ENCODE measurements around the gene SH3GL2.
"Not testable (repeated sequence)": the region's sequence is repeated elsewhere in the genome, so short reads cannot be mapped to it uniquely, and the experiment has no call there.

SH3GL2 gene

DNA sequence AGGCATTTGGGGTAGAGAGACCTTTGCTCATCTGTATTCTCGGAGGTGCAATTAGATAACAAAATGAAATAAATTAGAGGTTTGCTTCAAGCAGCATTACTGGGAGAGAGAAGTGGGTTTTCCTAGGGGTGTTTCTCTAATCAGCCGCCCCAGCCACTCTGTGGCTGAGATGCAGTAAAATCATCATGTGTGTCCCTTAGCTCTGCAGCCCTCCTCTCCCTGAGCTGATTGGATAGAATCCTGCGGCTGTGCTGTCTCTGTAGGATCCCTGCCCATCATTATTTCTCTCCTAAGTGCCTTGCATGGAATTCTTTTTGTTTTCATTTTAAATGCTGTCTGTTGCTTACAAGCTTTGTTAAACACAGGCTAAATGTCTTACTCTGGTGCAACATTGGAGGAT is 171.4 kb downstream of the SH3GL2 start:
- Histone ChIP-seq H3K27me3 (ENCODE audit: insufficient read depth, low read length) (no peaks in the 10 kb centered on the region), H3K27ac (ENCODE audit: low read depth, low read length) (no peak overlapping the region), H3K4me3 (ENCODE audit: low read length) (no peak overlapping the region), H3K9me3 (ENCODE audit: insufficient read depth, low read depth, low read length) (no peaks in the 10 kb centered on the region), H3K4me1 (ENCODE audit: insufficient read depth, low read length) (no peaks in the 10 kb centered on the region), H3K36me3 (ENCODE audit: insufficient read depth, low read length) (no peaks in the 10 kb centered on the region), H3K9ac (ENCODE audit: low read depth, low read length) (no peak overlapping the region)
- 83% methylated on average over 3 of the region's 3 CpGs for WGBS

DNA sequence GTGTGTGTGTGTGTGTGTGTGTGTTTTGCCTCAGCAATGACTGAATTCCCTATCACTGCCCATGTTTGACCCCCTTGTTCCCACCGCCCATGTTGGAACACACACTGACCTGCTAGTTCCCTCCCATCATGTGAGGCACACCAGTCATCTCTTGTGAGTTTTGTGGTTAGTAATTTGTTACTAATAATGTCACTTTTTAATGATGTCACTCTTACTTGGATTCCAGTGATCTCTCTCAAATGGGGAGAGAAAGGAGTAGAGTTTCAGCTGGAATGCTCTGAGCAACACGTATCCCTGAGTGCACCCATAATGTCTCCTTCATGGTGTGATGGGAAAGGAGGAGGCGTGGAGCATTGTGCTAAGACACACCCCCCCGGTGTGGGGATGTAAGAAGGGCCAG is 172.6 kb downstream of the SH3GL2 start:
- no peaks in the 10 kb centered on the region for H3K4me1 ChIP-seq (ENCODE audit: insufficient read depth, low read length)
- 82% methylated on average over 4 of the region's 4 CpGs for WGBS
- no peak overlapping the region for H3K4me3 ChIP-seq (ENCODE audit: low read length)
- no peak overlapping the region for H3K27ac ChIP-seq (ENCODE audit: low read depth, low read length)
- H3K9me3 ChIP-seq (ENCODE audit: insufficient read depth, low read depth, low read length), result no peaks in the 10 kb centered on the region
- H3K9ac ChIP-seq (ENCODE audit: low read depth, low read length), result no peak overlapping the region
- H3K27me3 ChIP-seq (ENCODE audit: insufficient read depth, low read length), result no peaks in the 10 kb centered on the region
- H3K36me3 ChIP-seq (ENCODE audit: insufficient read depth, low read length), result no peaks in the 10 kb centered on the region

DNA sequence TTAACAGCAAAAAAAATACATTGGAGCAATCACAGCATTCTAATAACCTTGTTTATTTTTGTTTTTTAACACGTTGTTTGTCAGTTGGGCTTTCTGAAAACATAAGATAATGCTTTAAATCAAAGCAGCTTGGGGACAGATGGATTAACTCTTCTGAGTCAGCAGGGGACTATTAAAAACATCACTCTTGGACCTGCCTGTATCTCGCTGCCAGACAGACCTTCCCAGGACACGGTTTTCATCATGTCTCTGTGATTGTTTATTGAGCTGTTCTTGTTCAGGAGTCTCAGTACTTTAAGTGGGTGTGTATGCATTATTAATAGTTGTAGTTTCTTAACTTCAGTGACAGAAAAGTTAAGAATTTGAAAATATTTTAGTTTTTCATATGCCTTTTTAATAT is 173.2 kb downstream of the SH3GL2 start:
- no peak overlapping the region for H3K9ac ChIP-seq (ENCODE audit: low read depth, low read length)
- no peaks in the 10 kb centered on the region for H3K9me3 ChIP-seq (ENCODE audit: insufficient read depth, low read depth, low read length)
- 86% methylated on average over 3 of the region's 3 CpGs for WGBS
- H3K36me3 ChIP-seq (ENCODE audit: insufficient read depth, low read length), result no peaks in the 10 kb centered on the region
- no peak overlapping the region for H3K27ac ChIP-seq (ENCODE audit: low read depth, low read length)
- no peaks in the 10 kb centered on the region for H3K4me1 ChIP-seq (ENCODE audit: insufficient read depth, low read length)
- H3K27me3 ChIP-seq (ENCODE audit: insufficient read depth, low read length), result no peaks in the 10 kb centered on the region
- no peak overlapping the region for H3K4me3 ChIP-seq (ENCODE audit: low read length)

DNA sequence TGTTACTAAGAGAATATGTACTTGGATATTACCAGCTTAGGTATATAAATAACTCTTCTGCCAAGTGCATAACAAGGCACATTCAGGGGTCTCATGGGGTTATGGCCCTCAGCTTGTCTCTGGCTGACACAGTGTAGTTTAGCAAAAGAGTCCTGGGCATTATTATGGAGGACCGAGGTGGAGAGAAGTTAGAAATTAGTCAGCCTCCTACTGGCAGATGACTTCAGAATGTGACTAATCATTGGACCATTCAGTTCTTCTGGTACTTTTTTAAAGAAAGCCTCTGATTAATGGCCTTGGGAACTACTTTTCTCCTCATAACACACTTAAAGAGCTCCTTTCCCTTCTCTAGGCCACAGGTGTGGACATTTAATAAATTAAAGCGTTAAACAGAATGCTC is 178.9 kb downstream of the SH3GL2 start:
- Histone ChIP-seq H3K4me3 (ENCODE audit: low read length) (no peak overlapping the region), H3K36me3 (ENCODE audit: insufficient read depth, low read length) (no peaks in the 10 kb centered on the region), H3K9ac (ENCODE audit: low read depth, low read length) (no peak overlapping the region), H3K27me3 (ENCODE audit: insufficient read depth, low read length) (no peaks in the 10 kb centered on the region), H3K27ac (ENCODE audit: low read depth, low read length) (no peak overlapping the region), H3K4me1 (ENCODE audit: insufficient read depth, low read length) (no peaks in the 10 kb centered on the region), H3K9me3 (ENCODE audit: insufficient read depth, low read depth, low read length) (no peaks in the 10 kb centered on the region)
- WGBS, result 86% methylated on average over 2 of the region's 2 CpGs

DNA sequence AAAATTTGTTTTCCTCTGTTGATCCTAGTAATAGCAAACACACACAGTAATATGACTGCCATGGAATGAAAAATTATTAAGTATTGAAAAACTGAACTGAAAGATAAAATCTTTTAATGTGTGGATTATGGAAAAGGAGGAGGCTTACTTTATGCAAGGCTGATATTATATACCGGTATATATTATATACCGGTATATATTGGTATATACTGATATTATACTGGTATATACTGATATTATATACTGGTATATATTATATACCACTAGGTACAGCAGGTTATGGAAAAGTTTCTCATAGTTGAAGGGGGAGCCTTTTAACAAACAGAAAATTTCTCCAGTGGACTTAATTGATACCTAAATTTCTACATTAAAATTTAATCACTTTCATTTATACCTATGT is 181.4 kb downstream of the SH3GL2 start:
- Histone ChIP-seq H3K9me3 (ENCODE audit: insufficient read depth, low read depth, low read length) (no peaks in the 10 kb centered on the region), H3K9ac (ENCODE audit: low read depth, low read length) (no peak overlapping the region), H3K4me1 (ENCODE audit: insufficient read depth, low read length) (no peaks in the 10 kb centered on the region), H3K4me3 (ENCODE audit: low read length) (no peak overlapping the region), H3K36me3 (ENCODE audit: insufficient read depth, low read length) (no peaks in the 10 kb centered on the region), H3K27ac (ENCODE audit: low read depth, low read length) (no peak overlapping the region), H3K27me3 (ENCODE audit: insufficient read depth, low read length) (no peaks in the 10 kb centered on the region)
- WGBS, result no CpG with 5 or more reads among the region's 2 CpGs

DNA sequence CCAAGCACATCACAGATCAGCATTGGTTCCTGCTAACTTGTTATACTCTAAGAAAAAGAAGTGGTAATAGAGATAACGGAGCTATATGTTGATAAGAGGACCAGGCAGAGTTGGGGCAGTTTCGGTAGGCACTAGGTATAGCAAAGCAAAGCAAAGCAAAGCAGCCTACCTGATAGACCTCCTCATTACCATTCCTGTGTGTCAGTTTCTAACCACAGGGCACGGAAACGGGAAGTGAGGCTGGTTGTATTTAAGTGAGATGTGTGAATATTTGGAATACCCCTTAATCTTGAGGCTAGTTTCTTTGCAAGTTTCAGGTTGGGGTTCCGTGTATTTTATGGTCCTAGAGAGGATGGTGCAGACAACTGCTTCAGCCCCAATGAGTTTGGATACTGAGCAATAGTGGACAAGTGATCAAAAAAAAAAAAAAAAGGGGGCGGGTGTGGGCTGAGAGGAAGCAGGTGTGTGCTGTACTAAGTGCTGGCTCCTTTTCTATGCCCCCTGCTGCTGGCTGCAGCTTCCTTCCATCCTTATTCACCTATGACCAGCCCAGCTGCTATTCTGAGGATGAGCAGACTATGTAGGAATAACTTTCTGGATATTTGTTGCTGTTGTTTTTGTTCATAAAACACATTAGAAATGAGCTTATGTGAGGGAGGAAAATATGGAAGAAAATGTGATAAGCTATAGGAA is 183.3 kb downstream of the SH3GL2 start:
- H3K4me1 ChIP-seq (ENCODE audit: insufficient read depth, low read length), result no peaks in the 10 kb centered on the region
- H3K4me3 ChIP-seq (ENCODE audit: low read length), result no peak overlapping the region
- 76% methylated on average over 5 of the region's 6 CpGs for WGBS
- H3K36me3 ChIP-seq (ENCODE audit: insufficient read depth, low read length), result no peaks in the 10 kb centered on the region
- H3K9ac ChIP-seq (ENCODE audit: low read depth, low read length), result no peak overlapping the region
- no peak overlapping the region for H3K27ac ChIP-seq (ENCODE audit: low read depth, low read length)
- no peaks in the 10 kb centered on the region for H3K27me3 ChIP-seq (ENCODE audit: insufficient read depth, low read length)
- no peaks in the 10 kb centered on the region for H3K9me3 ChIP-seq (ENCODE audit: insufficient read depth, low read depth, low read length)

DNA sequence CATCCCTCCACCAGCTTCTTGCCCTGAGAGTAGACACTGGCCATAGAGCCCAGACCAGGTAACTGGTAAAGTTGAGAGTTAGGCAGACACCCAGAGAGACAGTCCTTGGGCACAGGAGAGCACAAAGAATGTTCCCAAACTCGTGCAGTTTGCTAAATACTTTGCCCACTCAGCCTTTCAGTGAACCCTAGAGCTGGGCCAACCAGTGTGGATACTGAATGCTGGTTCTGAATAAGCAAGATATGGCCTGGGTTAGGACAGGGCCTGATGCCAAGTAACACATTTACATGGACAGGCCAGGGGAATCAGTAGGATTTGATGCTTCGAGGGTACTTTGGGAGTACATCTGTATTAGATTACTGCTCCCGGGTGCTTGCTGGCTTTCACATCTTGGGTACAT is 185.4 kb downstream of the SH3GL2 start:
- no peak overlapping the region for H3K27ac ChIP-seq (ENCODE audit: low read depth, low read length)
- no peaks in the 10 kb centered on the region for H3K36me3 ChIP-seq (ENCODE audit: insufficient read depth, low read length)
- H3K9me3 ChIP-seq (ENCODE audit: insufficient read depth, low read depth, low read length), result no peaks in the 10 kb centered on the region
- WGBS, result 86% methylated on average over 2 of the region's 3 CpGs
- H3K9ac ChIP-seq (ENCODE audit: low read depth, low read length), result no peak overlapping the region
- no peak overlapping the region for H3K4me3 ChIP-seq (ENCODE audit: low read length)
- no peaks in the 10 kb centered on the region for H3K4me1 ChIP-seq (ENCODE audit: insufficient read depth, low read length)
- H3K27me3 ChIP-seq (ENCODE audit: insufficient read depth, low read length), result no peaks in the 10 kb centered on the region

DNA sequence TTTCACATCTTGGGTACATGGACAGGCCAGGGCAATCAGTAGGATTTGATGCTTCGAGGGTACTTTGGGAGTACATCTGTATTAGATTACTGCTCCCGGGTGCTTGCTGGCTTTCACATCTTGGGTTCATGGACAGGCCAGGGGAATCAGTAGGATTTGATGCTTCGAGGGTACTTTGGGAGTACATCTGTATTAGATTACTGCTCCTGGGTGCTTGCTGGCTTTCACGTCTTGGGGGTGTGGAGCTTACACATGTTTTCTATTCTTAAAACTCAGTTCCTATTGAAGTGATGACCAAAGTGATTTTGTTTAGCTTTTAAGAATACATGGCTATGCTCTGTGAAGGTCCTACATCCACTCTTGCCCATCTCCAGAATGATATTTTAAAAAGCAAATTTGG is 186.3 kb downstream of the SH3GL2 start:
- H3K36me3 ChIP-seq (ENCODE audit: insufficient read depth, low read length); H3K9me3 ChIP-seq (ENCODE audit: insufficient read depth, low read depth, low read length); H3K4me1 ChIP-seq (ENCODE audit: insufficient read depth, low read length); H3K4me3 ChIP-seq (ENCODE audit: low read length); H3K27me3 ChIP-seq (ENCODE audit: insufficient read depth, low read length); H3K27ac ChIP-seq (ENCODE audit: low read depth, low read length); H3K9ac ChIP-seq (ENCODE audit: low read depth, low read length): not testable (repeated sequence)
- 91% methylated on average over 4 of the region's 4 CpGs for WGBS

DNA sequence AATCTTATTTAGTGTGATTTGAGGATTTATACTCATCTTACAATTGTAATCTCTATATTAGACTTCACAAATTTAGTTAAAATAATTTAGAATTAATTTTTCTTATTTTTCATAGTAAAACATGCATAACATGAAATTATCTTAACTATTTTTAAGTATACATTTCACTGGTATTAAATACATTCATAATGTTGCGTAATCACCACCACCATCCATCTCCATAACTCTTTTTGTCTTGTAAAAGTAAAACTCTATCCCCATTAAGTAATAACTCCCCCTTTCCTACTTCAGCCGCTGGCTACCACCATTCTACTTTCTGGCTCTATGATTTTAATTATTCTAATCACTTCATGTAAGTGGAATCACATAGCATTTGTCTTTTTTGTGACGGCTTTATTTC is 193.4 kb downstream of the SH3GL2 start:
- H3K27me3 ChIP-seq (ENCODE audit: insufficient read depth, low read length), result no peaks in the 10 kb centered on the region
- 88% methylated on average over 3 of the region's 3 CpGs for WGBS
- no peaks in the 10 kb centered on the region for H3K9me3 ChIP-seq (ENCODE audit: insufficient read depth, low read depth, low read length)
- no peak overlapping the region for H3K27ac ChIP-seq (ENCODE audit: low read depth, low read length)
- H3K4me3 ChIP-seq (ENCODE audit: low read length), result no peak overlapping the region
- no peaks in the 10 kb centered on the region for H3K36me3 ChIP-seq (ENCODE audit: insufficient read depth, low read length)
- H3K4me1 ChIP-seq (ENCODE audit: insufficient read depth, low read length), result no peaks in the 10 kb centered on the region
- no peak overlapping the region for H3K9ac ChIP-seq (ENCODE audit: low read depth, low read length)

DNA sequence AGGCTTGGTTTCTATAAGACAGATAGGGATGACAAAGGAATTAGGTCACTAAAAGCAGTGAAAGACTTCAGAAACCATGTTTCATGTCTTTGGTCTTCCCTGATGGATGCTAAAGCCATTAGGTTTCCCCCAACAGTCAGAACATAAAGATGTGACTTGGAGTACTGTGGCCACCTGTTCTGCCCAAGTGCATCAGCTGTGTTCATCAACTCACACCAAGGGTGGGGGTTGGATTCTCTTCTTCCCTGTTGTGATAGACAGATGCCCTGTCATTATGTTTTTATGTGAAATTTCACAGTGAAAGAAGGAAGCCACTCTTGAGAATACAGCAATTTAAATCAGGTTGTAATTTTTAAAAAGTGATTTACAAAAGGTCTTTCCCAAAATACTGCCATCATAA is 196.8 kb downstream of the SH3GL2 start:
- Histone ChIP-seq H3K4me1 (ENCODE audit: insufficient read depth, low read length) (no peaks in the 10 kb centered on the region), H3K27me3 (ENCODE audit: insufficient read depth, low read length) (no peaks in the 10 kb centered on the region), H3K9me3 (ENCODE audit: insufficient read depth, low read depth, low read length) (no peaks in the 10 kb centered on the region), H3K27ac (ENCODE audit: low read depth, low read length) (no peak overlapping the region), H3K36me3 (ENCODE audit: insufficient read depth, low read length) (no peaks in the 10 kb centered on the region), H3K9ac (ENCODE audit: low read depth, low read length) (no peak overlapping the region), H3K4me3 (ENCODE audit: low read length) (no peak overlapping the region)

DNA sequence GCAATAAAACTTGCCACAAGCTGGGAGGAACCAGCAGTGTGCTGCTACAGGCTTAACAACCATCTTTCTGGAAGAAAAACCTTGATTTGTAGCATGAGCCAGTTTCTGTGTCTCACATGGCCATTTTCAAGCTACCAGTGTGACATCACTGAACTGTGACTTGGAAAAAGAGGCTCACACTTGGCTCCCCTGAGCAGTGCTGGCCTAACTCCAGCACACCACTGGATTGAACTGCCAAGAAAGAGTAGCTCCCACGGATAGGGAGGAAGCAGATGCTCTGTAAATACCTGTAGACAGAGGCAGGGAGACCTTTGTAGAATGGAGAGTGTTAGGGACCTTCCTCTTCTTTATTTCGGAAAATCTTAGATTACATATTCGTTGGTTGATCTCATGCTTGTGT is 197.9 kb downstream of the SH3GL2 start:
- Histone ChIP-seq H3K4me3 (ENCODE audit: low read length) (no peak overlapping the region), H3K9me3 (ENCODE audit: insufficient read depth, low read depth, low read length) (no peaks in the 10 kb centered on the region), H3K27ac (ENCODE audit: low read depth, low read length) (no peak overlapping the region), H3K4me1 (ENCODE audit: insufficient read depth, low read length) (no peaks in the 10 kb centered on the region), H3K36me3 (ENCODE audit: insufficient read depth, low read length) (no peaks in the 10 kb centered on the region), H3K9ac (ENCODE audit: low read depth, low read length) (no peak overlapping the region), H3K27me3 (ENCODE audit: insufficient read depth, low read length) (no peaks in the 10 kb centered on the region)
- WGBS, result 44% methylated on average over 1 of the region's 3 CpGs

DNA sequence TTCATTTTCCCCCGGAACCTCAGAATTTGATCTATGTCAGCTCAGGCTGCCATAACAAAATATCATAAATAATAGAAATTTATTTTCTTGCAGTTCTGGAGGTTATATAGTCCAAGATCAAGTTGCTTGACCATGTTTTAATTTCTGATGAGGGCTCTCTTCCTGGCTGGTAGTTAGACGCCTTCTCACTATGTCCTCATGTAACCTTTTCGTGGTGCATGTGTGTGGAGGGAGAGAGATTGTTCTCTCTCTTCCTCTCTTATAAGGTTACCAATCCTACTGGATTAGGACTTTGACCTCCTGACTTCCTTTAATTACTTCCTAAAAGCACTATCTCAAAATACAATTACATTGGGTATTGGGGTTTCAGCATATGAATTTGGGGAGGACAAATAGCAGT is 198.6 kb downstream of the SH3GL2 start:
- H3K4me3 ChIP-seq (ENCODE audit: low read length), result no peak overlapping the region
- no peak overlapping the region for H3K9ac ChIP-seq (ENCODE audit: low read depth, low read length)
- no peaks in the 10 kb centered on the region for H3K27me3 ChIP-seq (ENCODE audit: insufficient read depth, low read length)
- WGBS, result 100% methylated on average over 1 of the region's 3 CpGs
- H3K27ac ChIP-seq (ENCODE audit: low read depth, low read length), result no peak overlapping the region
- no peaks in the 10 kb centered on the region for H3K9me3 ChIP-seq (ENCODE audit: insufficient read depth, low read depth, low read length)
- no peaks in the 10 kb centered on the region for H3K36me3 ChIP-seq (ENCODE audit: insufficient read depth, low read length)
- no peaks in the 10 kb centered on the region for H3K4me1 ChIP-seq (ENCODE audit: insufficient read depth, low read length)
